Panc1 (cell line): ENCODE measurements around the gene PTPRE. TPM values are rescaled to one million over a fixed set of nuclear protein-coding genes. Genes with fewer than 3 reads are reported as not detected.

ENCODE experiments used
- ATAC-seq: fragments of 200-7000 bp; cut with Tn5 transposase; 2 replicates; pipeline ENCODE4 v1.9.1; 2020; ENCODE audit warnings: mild to moderate bottlenecking, moderate library complexity
- BruUV-seq: library from RNA; stranded (reverse); fragments of 400-500 nt; replicated peaks from 2 replicates; lab custom pipeline; 2021; lab: Mats Ljungman, UMichigan
- CTCF ChIA-PET: fragments of 300-600 bp; sonication (Branson Sonifier 250); formaldehyde crosslinking; loops from one replicate; lab custom pipeline; 2022; ENCODE audit warnings: antibody characterized with exemption; lab: Charles Lee
- POLR2A ChIA-PET: fragments of 300-600 bp; sonication (Branson Sonifier 250); formaldehyde crosslinking; loops from one replicate; lab custom pipeline; 2022; ENCODE audit warnings: antibody characterized with exemption; lab: Charles Lee
- DNase-seq: peaks from one replicate; pipeline ENCODE4 v3.0.0-alpha.2; 2010; ENCODE audit warnings: low read depth, low spot score
- H3K27ac ChIP-seq: 2 replicates; pipeline ENCODE4 v1.5.1; 2011; ENCODE audit warnings: mild to moderate bottlenecking, low read length, inconsistent platforms
- H3K27me3 ChIP-seq: fragments of 200-500 bp; sonication (Bioruptor generic); 2 replicates; pipeline ENCODE4 v1.6.0; 2014; ENCODE audit warnings: low read length, inconsistent platforms; ENCODE audit not compliant: control insufficient read depth, insufficient read depth
- H3K36me3 ChIP-seq: fragments of 200-500 bp; sonication (Bioruptor generic); 2 replicates; pipeline ENCODE4 v1.5.1; 2014; ENCODE audit warnings: inconsistent platforms, mild to moderate bottlenecking, low read length, moderate library complexity; ENCODE audit not compliant: control insufficient read depth, insufficient read depth
- H3K4me1 ChIP-seq: 2 replicates; pipeline ENCODE4 v1.5.1; 2011; ENCODE audit warnings: inconsistent platforms, mild to moderate bottlenecking, low read length, moderate library complexity; ENCODE audit not compliant: control insufficient read depth, insufficient read depth
- H3K4me3 ChIP-seq, 2 experiments: 2 replicates each; pipeline ENCODE4 v1.5.1; 2011 to 2012; ENCODE audit warnings: low read depth in 2 of 2, low read length in 2 of 2, mild to moderate bottlenecking in 2 of 2, inconsistent platforms in 1 of 2, moderate library complexity in 1 of 2
- H3K9me3 ChIP-seq: fragments of 200-500 bp; sonication (Bioruptor generic); 2 replicates; pipeline ENCODE4 v1.5.1; 2014; ENCODE audit warnings: low read depth, mild to moderate bottlenecking, inconsistent platforms, low read length, moderate library complexity; ENCODE audit not compliant: control insufficient read depth, insufficient read depth
- POLR2AphosphoS5 ChIP-seq: IDR thresholded peaks from 2 replicates; pipeline ENCODE4 v1.6.1; 2012; ENCODE audit warnings: mild to moderate bottlenecking, low read depth, low read length, moderate library complexity
- SIN3A ChIP-seq: IDR thresholded peaks from 2 replicates; pipeline ENCODE4 v1.6.1; 2012; ENCODE audit warnings: low read depth, mild to moderate bottlenecking, low read length, moderate library complexity, borderline replicate concordance; ENCODE audit not compliant: insufficient read depth
- TCF7L2 ChIP-seq: IDR thresholded peaks from 2 replicates; pipeline ENCODE4 v1.6.1; 2011; ENCODE audit warnings: mild to moderate bottlenecking, low read depth, low read length, inconsistent platforms
- in situ Hi-C: cut with HindIII; loops from 2 replicates; pipeline ENCODE4 v1.10.0; 2016; ENCODE audit warnings: low sequenced_read_pairs, low pct_unique_long_range_greater_than_20kb
- intact Hi-C: fragments of 100-400 bp; cut with micrococcal nuclease; formaldehyde crosslinking; loops from one replicate; pipeline ENCODE4 v1.10.0; 2022; ENCODE audit not compliant: unreplicated experiment
- total RNA-seq: library from RNA; stranded (reverse); gene quantifications from one replicate; pipeline ENCODE4 v1.2.1, GENCODE V29; 2021; ENCODE audit not compliant: unreplicated experiment
- TF ChIP-seq, protein P1 (sequence below): fragments of 450-650 bp; IDR thresholded peaks from 2 replicates; pipeline ENCODE4 v1.5.1; 2017; ENCODE audit warnings: mild to moderate bottlenecking
- TF ChIP-seq, protein P2 (sequence below), 2 experiments: IDR thresholded peaks; 2 replicates each; pipeline ENCODE4 v1.6.1; 2011 to 2012; ENCODE audit warnings: low read depth in 2 of 2, control low read depth in 1 of 2, low read length in 1 of 2, mild to moderate bottlenecking in 1 of 2, moderate library complexity in 1 of 2; ENCODE audit not compliant: insufficient read depth in 1 of 2

PTPRE gene
- total RNA-seq, 1 experiment from 2014 or later, result 0.44 TPM

- CTCF ChIA-PET, result no interaction called here
- Histone ChIP-seq H3K9me3 (no peaks in the 10 kb centered on the region), H3K36me3 (no peaks in the 10 kb centered on the region), H3K27ac (no peak overlapping the region), H3K4me1 (no peaks in the 10 kb centered on the region), H3K4me3 (no peak overlapping the region), H3K27me3 (peaks cover 4% of the 10 kb centered on the region; the same call in 1 of the 2 replicates)
- TF ChIP-seq TCF7L2 (no peak), SIN3A (no peak), POLR2AphosphoS5 (no peak)
- TF ChIP-seq, protein P1, sequence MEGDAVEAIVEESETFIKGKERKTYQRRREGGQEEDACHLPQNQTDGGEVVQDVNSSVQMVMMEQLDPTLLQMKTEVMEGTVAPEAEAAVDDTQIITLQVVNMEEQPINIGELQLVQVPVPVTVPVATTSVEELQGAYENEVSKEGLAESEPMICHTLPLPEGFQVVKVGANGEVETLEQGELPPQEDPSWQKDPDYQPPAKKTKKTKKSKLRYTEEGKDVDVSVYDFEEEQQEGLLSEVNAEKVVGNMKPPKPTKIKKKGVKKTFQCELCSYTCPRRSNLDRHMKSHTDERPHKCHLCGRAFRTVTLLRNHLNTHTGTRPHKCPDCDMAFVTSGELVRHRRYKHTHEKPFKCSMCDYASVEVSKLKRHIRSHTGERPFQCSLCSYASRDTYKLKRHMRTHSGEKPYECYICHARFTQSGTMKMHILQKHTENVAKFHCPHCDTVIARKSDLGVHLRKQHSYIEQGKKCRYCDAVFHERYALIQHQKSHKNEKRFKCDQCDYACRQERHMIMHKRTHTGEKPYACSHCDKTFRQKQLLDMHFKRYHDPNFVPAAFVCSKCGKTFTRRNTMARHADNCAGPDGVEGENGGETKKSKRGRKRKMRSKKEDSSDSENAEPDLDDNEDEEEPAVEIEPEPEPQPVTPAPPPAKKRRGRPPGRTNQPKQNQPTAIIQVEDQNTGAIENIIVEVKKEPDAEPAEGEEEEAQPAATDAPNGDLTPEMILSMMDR, result no peak
- TF ChIP-seq, protein P2, sequence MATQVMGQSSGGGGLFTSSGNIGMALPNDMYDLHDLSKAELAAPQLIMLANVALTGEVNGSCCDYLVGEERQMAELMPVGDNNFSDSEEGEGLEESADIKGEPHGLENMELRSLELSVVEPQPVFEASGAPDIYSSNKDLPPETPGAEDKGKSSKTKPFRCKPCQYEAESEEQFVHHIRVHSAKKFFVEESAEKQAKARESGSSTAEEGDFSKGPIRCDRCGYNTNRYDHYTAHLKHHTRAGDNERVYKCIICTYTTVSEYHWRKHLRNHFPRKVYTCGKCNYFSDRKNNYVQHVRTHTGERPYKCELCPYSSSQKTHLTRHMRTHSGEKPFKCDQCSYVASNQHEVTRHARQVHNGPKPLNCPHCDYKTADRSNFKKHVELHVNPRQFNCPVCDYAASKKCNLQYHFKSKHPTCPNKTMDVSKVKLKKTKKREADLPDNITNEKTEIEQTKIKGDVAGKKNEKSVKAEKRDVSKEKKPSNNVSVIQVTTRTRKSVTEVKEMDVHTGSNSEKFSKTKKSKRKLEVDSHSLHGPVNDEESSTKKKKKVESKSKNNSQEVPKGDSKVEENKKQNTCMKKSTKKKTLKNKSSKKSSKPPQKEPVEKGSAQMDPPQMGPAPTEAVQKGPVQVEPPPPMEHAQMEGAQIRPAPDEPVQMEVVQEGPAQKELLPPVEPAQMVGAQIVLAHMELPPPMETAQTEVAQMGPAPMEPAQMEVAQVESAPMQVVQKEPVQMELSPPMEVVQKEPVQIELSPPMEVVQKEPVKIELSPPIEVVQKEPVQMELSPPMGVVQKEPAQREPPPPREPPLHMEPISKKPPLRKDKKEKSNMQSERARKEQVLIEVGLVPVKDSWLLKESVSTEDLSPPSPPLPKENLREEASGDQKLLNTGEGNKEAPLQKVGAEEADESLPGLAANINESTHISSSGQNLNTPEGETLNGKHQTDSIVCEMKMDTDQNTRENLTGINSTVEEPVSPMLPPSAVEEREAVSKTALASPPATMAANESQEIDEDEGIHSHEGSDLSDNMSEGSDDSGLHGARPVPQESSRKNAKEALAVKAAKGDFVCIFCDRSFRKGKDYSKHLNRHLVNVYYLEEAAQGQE (IDR thresholded peaks at IDR 0.05; ENCODE audit: insufficient read depth in 1 of 2, low read depth in 2 of 2, low read length in 1 of 2), result no peak
- DNase-seq (no peak), ATAC-seq (no peak)
- POLR2A ChIA-PET, result no interaction called here
- in situ Hi-C loops, result no loop called here
- no TSS peak for BruUV-seq
- intact Hi-C loops, result no loop called here
Measured at GRCh38 chr10:127952575-127952869, 45.6 kb downstream of the PTPRE start.

DNA sequence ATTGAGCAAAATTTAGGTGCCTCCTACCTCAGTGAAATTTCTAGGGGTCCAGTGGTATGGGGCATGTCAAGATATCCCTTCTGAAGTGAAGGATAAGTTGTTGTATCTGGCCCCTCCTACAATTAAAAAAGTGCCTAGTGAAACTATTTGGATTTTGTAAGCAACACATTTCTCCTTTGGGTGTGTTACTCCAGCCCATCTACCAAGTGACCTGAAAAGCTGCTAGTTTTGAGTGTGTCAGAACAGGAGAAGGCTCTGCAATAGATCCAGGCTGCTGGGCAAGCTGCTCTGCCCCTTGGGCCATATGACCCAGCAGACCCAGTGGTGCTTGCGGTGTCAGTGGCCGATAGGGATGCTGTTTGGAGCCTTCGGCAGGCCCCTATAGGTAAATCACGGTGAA lies 46.0 kb downstream of the PTPRE start:
- Histone ChIP-seq H3K4me1 (no peaks in the 10 kb centered on the region), H3K27ac (no peak overlapping the region), H3K27me3 (peaks cover 4% of the 10 kb centered on the region; the same call in 1 of the 2 replicates), H3K4me3 (no peak overlapping the region), H3K36me3 (no peaks in the 10 kb centered on the region), H3K9me3 (no peaks in the 10 kb centered on the region)
- ChIA-PET POLR2A (no interaction called here), CTCF (no interaction called here)
- TF ChIP-seq, protein P2 (IDR thresholded peaks at IDR 0.05; ENCODE audit: insufficient read depth in 1 of 2, low read depth in 2 of 2, low read length in 1 of 2), result no peak
- TF ChIP-seq TCF7L2 (no peak), POLR2AphosphoS5 (no peak), SIN3A (no peak)
- TF ChIP-seq, protein P1, result no peak
- DNase-seq (no peak), ATAC-seq (no peak)
- intact Hi-C loops, result no loop called here
- BruUV-seq, result no TSS peak
- in situ Hi-C loops, result no loop called here
